ENCODE results near the gene CCDC134.

CCDC134 gene

DNA sequence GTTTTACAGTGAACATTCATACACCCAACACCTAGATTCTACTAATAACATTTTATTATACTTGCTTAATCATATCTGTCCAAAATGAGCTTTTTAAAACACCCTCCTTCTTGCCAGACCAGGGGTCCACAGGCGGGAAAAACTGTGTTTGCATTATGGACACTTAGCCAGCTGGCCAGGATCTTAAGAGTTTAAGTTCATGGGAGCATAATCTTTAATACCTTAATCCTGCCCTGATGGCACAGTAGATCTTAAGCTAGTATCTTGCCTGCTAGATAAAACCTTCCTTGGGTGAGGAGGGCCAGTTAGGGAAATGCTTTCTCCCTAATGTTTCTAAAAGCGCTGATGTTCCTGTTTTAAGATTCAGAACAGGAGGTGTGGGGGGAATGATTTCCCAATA, 13.1 kb upstream of the CCDC134 start:
- DNase-seq = no peak

DNA sequence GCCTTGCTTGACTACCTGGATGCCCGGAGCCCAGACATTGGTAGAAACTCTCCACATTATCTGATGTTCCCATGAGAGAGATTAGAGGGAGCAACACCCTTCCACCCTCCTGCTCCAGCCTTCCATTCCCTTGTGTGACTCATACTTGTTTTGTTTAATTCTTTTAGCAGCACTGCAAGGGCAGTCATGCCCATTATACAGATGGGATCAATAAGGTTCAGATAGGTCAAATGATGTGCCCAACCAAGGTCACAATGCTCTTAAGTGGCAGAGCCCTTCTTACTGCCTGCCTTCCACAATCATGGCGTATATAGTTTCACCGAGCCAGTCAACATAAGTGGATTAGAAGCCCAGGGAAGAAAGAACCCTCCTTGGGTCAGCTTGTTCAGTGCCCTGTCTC, 6.6 kb upstream of the CCDC134 start:
- DNase-seq = no peak

- no peak for DNase-seq
Measured at GRCh38 chr22:41798736-41799135, 1.7 kb upstream of the CCDC134 start.

GRCh38 chr22:41799486-41800347, 762 bp upstream of the CCDC134 start:
- DNase-seq = no peak

GRCh38 chr22:41801147-41801819, 804 bp downstream of the CCDC134 start:
- no peak for DNase-seq

- no peak for DNase-seq
Measured at GRCh38 chr22:41801886-41802285, 1.4 kb downstream of the CCDC134 start.

DNA sequence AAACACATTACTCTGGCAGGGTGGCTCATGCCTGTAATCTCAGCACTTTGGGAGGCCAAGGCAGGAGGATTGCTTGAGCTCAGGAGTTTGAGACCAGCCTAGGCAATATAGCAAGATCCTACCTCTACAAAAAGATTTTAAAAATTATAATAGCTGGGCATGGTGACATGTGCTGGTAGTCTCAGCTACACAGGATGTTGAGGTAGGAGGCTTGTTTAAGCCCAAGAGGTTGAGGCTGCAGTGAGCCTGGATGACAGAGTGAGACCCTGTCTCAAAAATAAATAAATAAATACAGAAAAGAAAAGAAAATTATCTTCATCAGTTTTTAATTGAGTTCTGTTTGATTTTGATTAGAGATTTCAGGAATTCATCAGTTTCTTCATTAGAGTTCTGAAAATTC, 5.2 kb downstream of the CCDC134 start:
- no peak for DNase-seq

- no peak for DNase-seq
Measured at GRCh38 chr22:41808400-41808799, 7.9 kb downstream of the CCDC134 start.

- DNase-seq = no peak
Measured at GRCh38 chr22:41810022-41810421, 9.5 kb downstream of the CCDC134 start.

DNA sequence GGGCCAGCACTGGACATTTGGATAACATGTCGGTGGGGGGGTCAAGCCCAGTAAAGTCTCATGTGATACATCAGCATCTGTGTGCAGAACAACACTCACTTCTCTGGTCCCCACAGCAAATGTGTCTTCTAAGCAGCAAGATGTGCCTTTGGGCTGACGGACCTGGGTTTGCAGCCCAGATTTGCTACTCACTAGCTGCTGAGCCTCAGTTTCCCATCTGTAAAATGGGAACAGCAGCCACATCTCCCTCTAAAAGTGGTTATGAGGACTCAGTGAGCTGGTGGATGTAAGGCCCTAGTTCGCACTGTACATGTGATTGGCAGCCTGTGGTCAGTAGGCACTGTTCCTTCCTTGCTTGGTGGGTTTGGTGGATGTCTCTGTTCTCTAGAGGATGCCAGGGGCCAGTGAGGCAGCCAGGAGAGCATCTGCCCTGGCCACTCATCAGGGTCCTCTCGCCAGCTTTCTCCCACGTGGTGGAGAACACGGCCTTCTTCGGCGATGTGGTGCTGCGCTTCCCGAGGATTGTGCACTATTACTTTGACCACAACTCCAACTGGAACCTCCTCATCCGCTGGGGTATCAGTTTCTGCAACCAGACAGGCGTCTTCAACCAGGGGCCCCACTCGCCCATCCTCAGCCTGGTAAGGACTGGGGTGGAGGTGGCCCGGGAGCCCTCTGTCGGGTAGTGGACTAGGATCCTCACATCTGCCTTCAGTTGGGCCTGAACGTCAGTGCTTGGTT, 12.5 kb downstream of the CCDC134 start:
- DNase-seq = no peak

DNA sequence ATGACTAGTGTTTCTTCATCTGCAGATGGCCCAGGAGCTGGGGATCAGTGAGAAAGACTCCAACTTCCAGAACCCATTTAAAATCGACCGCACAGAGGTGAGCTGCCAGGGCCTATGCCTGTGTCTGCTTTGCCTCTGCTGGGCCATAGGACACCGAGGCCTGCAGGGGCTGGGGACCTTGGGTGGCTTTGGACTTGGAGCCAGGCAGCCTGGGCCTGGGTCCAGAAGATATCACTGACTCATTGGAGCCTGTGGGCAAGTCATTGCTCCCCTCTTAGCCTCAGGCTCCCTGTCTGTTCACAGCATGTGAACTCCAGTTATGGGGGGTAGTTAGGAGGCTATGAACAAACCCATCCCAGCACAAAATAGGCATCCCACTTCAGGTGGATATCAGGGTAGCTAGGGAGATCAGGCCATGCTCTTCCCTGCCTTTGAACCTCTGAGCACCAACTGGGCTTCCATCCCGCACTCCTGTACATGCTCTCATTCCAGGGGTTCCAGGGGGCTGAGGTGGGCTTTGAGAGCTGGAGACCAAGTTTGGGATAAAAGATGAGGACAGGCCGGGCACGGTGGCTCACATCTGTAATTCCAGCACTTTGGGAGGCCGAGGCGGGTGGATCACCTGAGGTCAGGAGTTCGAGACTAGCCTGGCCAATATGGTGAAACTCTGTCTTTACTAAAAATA, 13.4 kb downstream of the CCDC134 start:
- no peak for DNase-seq

DNA sequence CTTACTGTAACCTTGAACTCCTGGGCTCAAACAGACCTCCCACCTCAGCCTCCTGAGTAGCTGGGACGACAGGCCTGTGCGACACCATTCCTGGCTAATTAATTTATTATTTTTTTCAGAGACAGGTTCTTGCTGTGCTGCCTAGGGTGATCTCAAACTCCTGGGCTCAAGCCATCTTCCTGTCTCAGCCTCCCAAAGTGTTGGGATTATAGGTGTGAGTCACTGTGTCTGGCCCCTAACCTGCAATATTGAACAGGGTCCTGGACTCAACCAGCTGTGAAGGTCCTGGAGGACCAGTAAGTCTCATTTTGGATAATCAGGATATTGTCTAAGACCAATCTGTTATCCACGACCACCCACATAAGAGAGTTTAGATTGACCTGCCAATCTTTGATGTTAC, 15.2 kb downstream of the CCDC134 start:
- DNase-seq = no peak

DNA sequence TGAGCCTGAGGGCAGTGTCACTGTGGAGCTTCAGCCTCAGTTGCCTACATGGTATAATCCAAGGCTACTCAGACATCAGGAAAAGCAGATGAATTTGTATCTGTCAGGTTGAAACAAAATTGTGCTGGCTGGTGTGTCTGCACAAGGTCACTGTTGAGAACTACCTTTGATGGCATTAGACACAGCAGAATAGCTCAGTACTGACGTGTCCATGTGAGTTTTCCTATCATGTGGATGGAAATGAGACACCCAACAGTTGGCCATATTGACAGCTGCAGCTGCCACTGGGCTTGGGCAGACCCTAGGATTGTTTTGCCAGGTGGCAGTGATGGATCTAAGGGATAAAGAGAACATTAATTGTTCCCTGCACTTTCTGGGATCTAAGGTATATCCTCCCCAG, 15.8 kb downstream of the CCDC134 start:
- no peak for DNase-seq

DNA sequence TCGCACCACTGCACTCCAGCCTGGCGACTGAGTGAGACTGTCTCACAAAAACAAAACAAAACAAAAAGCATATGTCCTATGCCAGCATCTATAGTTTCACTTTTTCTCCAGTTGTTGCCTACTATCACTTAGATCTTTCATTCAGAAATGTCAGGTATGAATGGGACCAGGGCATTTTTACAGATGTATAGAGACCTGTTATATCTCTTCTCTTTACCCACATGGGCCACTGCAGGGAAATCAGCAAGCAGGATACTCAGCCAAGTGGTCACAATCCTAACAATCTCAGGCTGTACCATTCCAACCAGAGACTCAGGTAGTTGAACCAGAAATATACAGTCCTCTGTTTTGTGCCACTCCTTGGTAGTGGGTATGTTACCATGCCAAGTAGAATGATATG, 16.4 kb downstream of the CCDC134 start:
- no peak for DNase-seq

- DNase-seq = no peak
Measured at GRCh38 chr22:41818011-41818410, 17.5 kb downstream of the CCDC134 start.

GRCh38 chr22:41818596-41818995, 18.1 kb downstream of the CCDC134 start:
- no peak for DNase-seq

DNA sequence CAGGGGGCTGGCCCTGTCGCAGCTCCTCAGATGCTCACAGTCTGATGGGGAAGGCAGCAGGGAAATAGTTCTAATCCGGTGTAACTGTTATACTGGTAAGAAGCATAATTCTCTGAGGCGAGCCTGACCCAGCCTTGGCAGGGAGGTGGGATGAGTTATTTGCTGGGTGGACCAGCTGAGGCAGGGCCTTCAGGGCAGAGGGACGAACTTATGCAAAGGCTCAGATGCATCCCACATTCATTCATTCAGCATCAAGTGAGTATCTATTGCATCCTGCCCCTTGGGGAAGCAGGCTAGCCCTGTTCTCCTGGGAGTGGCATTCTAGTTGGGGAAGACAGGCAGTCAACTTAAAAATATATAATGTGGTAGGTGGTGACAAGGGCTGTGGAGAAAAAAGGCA, 18.8 kb downstream of the CCDC134 start:
- no peak for DNase-seq

DNA sequence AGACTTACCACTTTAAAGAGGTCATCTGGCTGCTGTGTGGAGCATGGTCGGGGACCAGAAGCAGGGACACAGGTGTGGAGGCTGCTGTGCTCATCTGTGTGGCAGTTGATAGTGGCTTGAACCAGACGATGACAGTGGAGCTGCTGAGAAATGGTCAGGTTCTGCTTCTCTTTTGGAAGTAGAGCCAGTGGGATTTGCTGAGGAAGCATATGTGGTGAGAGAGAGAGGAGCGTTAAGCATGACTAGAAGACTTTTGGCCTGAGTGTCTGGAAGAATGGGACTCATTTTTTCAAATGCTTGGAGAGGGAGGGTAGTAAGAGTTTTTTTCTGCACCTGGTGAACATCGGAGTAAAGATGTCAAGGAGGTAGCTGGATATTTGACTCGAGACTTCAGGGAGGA, 20.0 kb downstream of the CCDC134 start:
- DNase-seq = no peak

GRCh38 chr22:41821471-41822316, 21.2 kb downstream of the CCDC134 start:
- no peak for DNase-seq

- no peak for DNase-seq
Measured at GRCh38 chr22:41822317-41823057, 22.0 kb downstream of the CCDC134 start.

DNA sequence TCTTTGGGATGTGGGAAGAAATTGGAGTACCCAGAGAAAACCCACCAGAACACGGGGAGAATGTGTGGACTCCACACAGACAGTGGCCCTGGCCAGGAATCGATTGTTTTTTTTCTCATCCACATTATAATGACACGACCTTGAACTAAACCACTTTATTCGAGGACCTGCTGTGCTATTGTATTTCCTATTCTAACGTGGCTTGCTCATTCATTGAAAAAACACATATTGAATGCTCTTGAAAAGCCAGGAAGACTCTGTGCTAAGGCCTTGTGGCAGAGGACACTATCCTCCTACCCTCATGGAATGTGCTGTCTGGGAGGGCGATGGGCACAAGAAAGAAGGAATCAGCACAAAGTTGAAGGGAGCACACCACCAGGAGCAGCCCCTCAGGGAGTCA, 23.3 kb downstream of the CCDC134 start:
- DNase-seq = no peak

Data from cortex of kidney (tissue), 1 donor.